ENCODE data around the gene LMX1A.

The LMX1A gene

DNA sequence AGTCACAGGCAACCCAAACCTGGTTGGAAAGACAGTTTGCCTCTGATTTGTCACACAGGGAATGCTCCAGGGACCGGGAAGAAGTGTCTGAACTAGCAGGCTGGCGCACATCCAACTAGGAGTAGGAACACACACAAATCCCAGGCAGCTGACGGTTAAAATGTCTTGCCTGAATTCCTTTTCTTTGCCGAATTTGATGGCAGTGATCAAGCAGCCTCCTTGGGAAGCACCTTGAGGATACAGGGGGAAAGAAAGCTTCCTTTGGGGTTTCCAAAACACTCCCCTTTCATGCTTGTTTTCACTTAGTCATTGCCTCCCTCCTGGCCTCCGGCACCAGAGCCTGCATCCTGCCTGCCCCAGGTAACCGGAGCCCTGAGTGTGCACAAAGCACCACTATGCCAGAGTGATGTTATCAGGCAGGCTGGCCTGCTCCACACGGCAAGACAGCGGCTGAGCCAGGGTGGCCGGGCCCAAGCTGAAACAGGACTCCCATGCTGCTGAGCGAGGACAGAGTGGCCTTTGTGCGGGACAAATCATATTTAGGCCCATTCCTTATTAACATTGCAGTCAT lies 193.8 kb downstream of the LMX1A start:
- no peak for DNase-seq (ENCODE audit: low read depth in 2 of 2)

DNA sequence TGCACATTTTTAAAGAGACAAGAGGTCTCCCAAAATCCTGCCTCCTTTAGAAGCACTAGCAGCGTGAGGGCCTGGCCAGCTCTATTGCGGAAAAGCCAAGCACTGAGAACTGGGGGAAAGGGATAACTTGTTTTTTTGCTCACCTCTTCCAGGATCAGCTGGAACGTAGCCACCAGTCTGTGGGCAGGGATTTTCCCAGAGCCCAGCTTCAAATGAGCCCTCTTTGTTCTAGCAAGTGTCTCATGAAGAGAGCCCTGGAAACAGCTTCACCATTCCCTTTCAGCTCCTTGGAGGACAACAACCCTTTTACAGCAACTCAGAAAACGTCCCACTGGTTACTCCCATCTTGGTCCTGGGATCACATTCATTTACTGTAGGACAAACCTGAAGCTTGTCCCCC lies 195.4 kb downstream of the LMX1A start:
- no peak for DNase-seq (ENCODE audit: low read depth in 2 of 2)

DNA sequence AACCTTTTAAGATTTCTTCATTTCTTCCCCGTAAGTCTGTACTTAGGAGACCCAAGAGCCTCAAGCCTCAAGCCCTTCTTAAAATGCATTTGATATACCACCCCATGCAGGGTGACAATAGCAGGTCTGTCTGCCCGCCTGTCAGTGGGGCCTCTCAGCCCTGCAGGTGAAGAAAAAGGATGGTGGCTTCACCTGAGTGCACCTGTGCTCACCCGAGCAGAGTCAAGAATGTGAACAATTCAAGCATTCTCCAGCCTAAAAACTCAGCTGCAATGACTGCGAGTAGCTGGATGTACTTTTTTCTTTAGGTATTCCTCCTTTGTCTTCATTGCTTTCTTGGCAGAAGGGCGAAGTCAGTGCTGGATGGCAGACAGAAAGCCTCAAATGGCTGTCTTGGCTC lies 203.3 kb downstream of the LMX1A start:
- DNase-seq (ENCODE audit: low read depth in 2 of 2): no peak

DNA sequence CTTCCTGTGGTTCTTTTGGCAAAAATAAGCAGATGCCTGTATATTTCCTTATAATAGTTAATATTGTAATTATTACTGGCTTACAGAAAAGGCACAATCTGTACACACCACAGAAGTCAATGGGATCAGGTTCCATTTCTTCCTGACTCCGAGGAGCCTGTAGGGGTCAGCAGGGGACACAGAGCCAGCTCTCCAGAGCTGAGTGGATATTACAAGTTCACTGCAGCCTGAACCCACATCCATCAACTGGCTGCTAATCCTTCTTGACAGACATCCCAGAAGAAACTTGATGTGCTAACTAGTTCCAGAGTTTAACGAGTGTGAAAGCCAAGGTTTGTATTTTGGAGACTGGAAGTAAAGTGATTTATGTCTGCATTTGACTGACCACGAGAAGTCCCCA lies 203.8 kb downstream of the LMX1A start:
- no peak for DNase-seq (ENCODE audit: low read depth in 2 of 2)

DNA sequence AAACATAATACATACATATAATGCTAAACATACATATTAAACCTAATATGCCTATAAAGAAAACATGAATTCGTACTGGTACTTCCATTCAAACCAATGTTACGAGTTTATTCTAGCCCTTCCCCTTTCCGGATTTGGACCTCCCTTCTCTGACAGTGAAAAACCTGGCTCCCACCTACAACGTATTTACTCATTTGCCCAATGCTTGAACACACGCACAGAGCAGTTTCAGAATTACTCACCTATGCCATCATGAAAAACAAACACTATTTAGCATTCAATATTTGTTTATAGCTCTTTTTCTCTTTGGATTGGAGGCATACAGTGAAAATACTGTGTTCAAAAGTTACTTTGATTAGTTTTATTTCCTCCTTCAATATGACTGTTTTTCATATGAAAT lies 204.4 kb downstream of the LMX1A start:
- DNase-seq (ENCODE audit: low read depth in 2 of 2): no peak
